Measurements from ENCODE around the gene POGLUT3.

GRCh38 chr11:108530426-108530825, 32.2 kb upstream of the POGLUT3 start:
- TF ChIP-seq POLR2AphosphoS5 (IDR thresholded peaks at IDR 0.05; ENCODE audit: low read depth) (no peak), CTCF (IDR thresholded peaks at IDR 0.05; ENCODE audit: insufficient read depth, low read length) (no peak)
